ENCODE measurements around the gene VSTM4. TPM values are rescaled to one million over a fixed set of nuclear protein-coding genes. Genes with fewer than 3 reads are reported as not detected.

VSTM4 gene
- total and polyA plus RNA-seq, 12 donors, result 15.1 to 136 (median 60.3) TPM

- no peaks in the 10 kb centered on the region for H3K9me3 ChIP-seq (replicated peaks in 1 of 3)
- H3K4me3 ChIP-seq, result no peak overlapping the region
- no peaks in the 10 kb centered on the region for H3K36me3 ChIP-seq (replicated peaks in 1 of 2)
- H3K4me1 ChIP-seq (replicated peaks in 1 of 2), result no peaks in the 10 kb centered on the region
- DNase-seq, result no peak
- TF ChIP-seq POLR2A (IDR thresholded peaks at IDR 0.05) (no peak), CTCF (IDR thresholded peaks at IDR 0.05) (no peak)
- no peaks in the 10 kb centered on the region for H3K27me3 ChIP-seq
- intact Hi-C loops (cut with DNase I), result no loop called here
- H3K27ac ChIP-seq, result no peak overlapping the region
- WGBS, 4 donors, result 86 to 94% (median 91%) methylated on average over 3 of the region's 3 CpGs
These were observed 5.6 kb upstream of the VSTM4 start for GRCh38 chr10:49120911-49121310.

- TF ChIP-seq CTCF (IDR thresholded peaks at IDR 0.05), result no peak
- TF ChIP-seq POLR2A (IDR thresholded peaks at IDR 0.05), result no peak
- peak in 3 of 7 donors; percentile 41 to 45 (median 42) for DNase-seq
- Histone ChIP-seq H3K4me3 (no peak overlapping the region), H3K27ac (no peak overlapping the region), H3K9me3 (replicated peaks in 1 of 3) (no peaks in the 10 kb centered on the region), H3K4me1 (replicated peaks in 1 of 2) (peaks cover 0 to under 1% of the 10 kb centered on the region in 2 donors), H3K36me3 (replicated peaks in 1 of 2) (no peaks in the 10 kb centered on the region), H3K27me3 (no peaks in the 10 kb centered on the region)
- 26 to 40% (median 39%) methylated on average over 3 of the region's 3 CpGs for WGBS, 4 donors
- intact Hi-C loops (cut with DNase I), result loop anchor here in 1 of 2 donors (10.0 kb wide), 1 partner anchor 55 kb away; no protein-coding TSS in a partner anchor
These were observed 4.4 kb upstream of the VSTM4 start for GRCh38 chr10:49119746-49120145.

GRCh38 chr10:49118430-49119074 lies 3.2 kb upstream of the VSTM4 start:
- Histone ChIP-seq H3K36me3 (replicated peaks in 1 of 2) (no peaks in the 10 kb centered on the region), H3K27me3 (no peaks in the 10 kb centered on the region), H3K4me3 (no peak overlapping the region), H3K27ac (no peak overlapping the region), H3K4me1 (replicated peaks in 1 of 2) (peaks cover 10 to 12% of the 10 kb centered on the region in 2 donors), H3K9me3 (replicated peaks in 1 of 3) (no peaks in the 10 kb centered on the region)
- intact Hi-C loops (cut with DNase I), result loop anchor here in 1 of 2 donors (10.0 kb wide), 1 partner anchor 54 kb away; no protein-coding TSS in a partner anchor
- no peak for DNase-seq
- no peak for TF ChIP-seq POLR2A (IDR thresholded peaks at IDR 0.05)
- no peak for TF ChIP-seq CTCF (IDR thresholded peaks at IDR 0.05)
- 76 to 82% (median 77%) methylated on average over 6 of the region's 6 CpGs for WGBS, 4 donors

- H3K27ac ChIP-seq, result peak overlapping the region in 1 of 5 donors; percentile 13
- no peaks in the 10 kb centered on the region for H3K9me3 ChIP-seq (replicated peaks in 1 of 3)
- peaks cover 20 to 23% of the 10 kb centered on the region in 2 donors for H3K4me1 ChIP-seq (replicated peaks in 1 of 2)
- no peak for DNase-seq
- no peak for TF ChIP-seq POLR2A (IDR thresholded peaks at IDR 0.05)
- no peak for TF ChIP-seq CTCF (IDR thresholded peaks at IDR 0.05)
- intact Hi-C loops (cut with DNase I), result loop anchor here in 1 of 2 donors (10.0 kb wide), 1 partner anchor 53 kb away; no protein-coding TSS in a partner anchor
- no peaks in the 10 kb centered on the region for H3K27me3 ChIP-seq
- H3K36me3 ChIP-seq (replicated peaks in 1 of 2), result no peaks in the 10 kb centered on the region
- no peak overlapping the region for H3K4me3 ChIP-seq
- WGBS, 4 donors, result 61 to 73% (median 73%) methylated on average over 4 of the region's 4 CpGs
These were observed 2.2 kb upstream of the VSTM4 start for GRCh38 chr10:49117376-49118070.

All from adrenal gland (tissue), 12 donors.